Suprapubic skin (tissue), 4 donors: ENCODE results near the gene MAPK11. TPM values are rescaled to one million over a fixed set of nuclear protein-coding genes. Genes with fewer than 3 reads are reported as not detected.

Experiments used
- DNase-seq, 2 donors: peaks; one replicate each; pipeline ENCODE4 v3.0.0-alpha.2; 2019; ENCODE audit warnings: low spot score in 2 of 2
- H3K27ac ChIP-seq: fragments of 200-600 bp; sonication (generic); one replicate; pipeline ENCODE4 v1.5.1; 2019
- H3K27me3 ChIP-seq: fragments of 200-600 bp; sonication (generic); one replicate; pipeline ENCODE4 v1.5.1; 2019
- H3K36me3 ChIP-seq: fragments of 200-600 bp; sonication (generic); one replicate; pipeline ENCODE4 v1.5.1; 2019
- H3K4me1 ChIP-seq: fragments of 200-600 bp; sonication (generic); one replicate; pipeline ENCODE4 v1.5.1; 2019
- H3K4me3 ChIP-seq: fragments of 200-600 bp; sonication (generic); one replicate; pipeline ENCODE4 v1.5.1; 2019; ENCODE audit warnings: mild to moderate bottlenecking
- H3K9me3 ChIP-seq: fragments of 200-600 bp; sonication (generic); one replicate; pipeline ENCODE4 v1.5.1; 2019
- CTCF ChIP-seq, 2 donors: fragments of 200-600 bp in 1 of 2; fragments of 450-650 bp in 1 of 2; sonication (generic) in 1 of 2; IDR thresholded peaks; one replicate each; pipeline ENCODE4 v1.5.1; 2016 to 2019; ENCODE audit warnings: antibody characterized with exemption in 2 of 2, mild to moderate bottlenecking in 1 of 2, moderate library complexity in 1 of 2
- EP300 ChIP-seq: sonication (generic); formaldehyde crosslinking; IDR thresholded peaks from one replicate; pipeline ENCODE4 v1.6.1; 2017; ENCODE audit warnings: antibody characterized with exemption
- POLR2A ChIP-seq, 2 donors: fragments of 450-650 bp; IDR thresholded peaks; one replicate each; pipeline ENCODE4 v1.6.1; 2017; ENCODE audit warnings: antibody characterized with exemption in 2 of 2, mild to moderate bottlenecking in 2 of 2, moderate library complexity in 2 of 2
- POLR2AphosphoS5 ChIP-seq, 3 donors: sonication (generic); formaldehyde crosslinking; IDR thresholded peaks; one replicate each; pipeline ENCODE4 v1.6.1; 2017; ENCODE audit warnings: antibody characterized with exemption in 3 of 3
- WGBS: methylation state at CpG from one replicate; pipeline ENCODE4 v1.1.5; 2018; 5-methylcytosine and 5-hydroxymethylcytosine counted together
- total RNA-seq, 4 donors: library from RNA; depleted of rRNA; stranded (reverse); fragments of >200 nt; gene quantifications; one replicate each; pipeline ENCODE4 v1.1.0, GENCODE V29; 2016

Gene MAPK11
- total RNA-seq, 4 donors from 2014 or later, result 3.8 to 5.8 (median 4.5) TPM

GRCh38 chr22:50313600-50313999 lies 43.4 kb upstream of the MAPK11 start:
- no peak overlapping the region for H3K27ac ChIP-seq
- no peaks in the 10 kb centered on the region for H3K36me3 ChIP-seq
- TF ChIP-seq CTCF (IDR thresholded peaks at IDR 0.05) (no peak), POLR2AphosphoS5 (IDR thresholded peaks at IDR 0.05) (no peak), POLR2A (IDR thresholded peaks at IDR 0.05) (no peak)
- no peaks in the 10 kb centered on the region for H3K9me3 ChIP-seq
- H3K4me1 ChIP-seq, result peaks cover 20% of the 10 kb centered on the region
- peak in 1 of 2 donors; percentile 59 for DNase-seq
- H3K27me3 ChIP-seq, result no peaks in the 10 kb centered on the region
- no peak overlapping the region for H3K4me3 ChIP-seq
- WGBS, result no CpG with 5 or more reads among the region's 17 CpGs

- DNase-seq, result peak in 1 of 2 donors; percentile 55
- Histone ChIP-seq H3K27me3 (no peaks in the 10 kb centered on the region), H3K36me3 (no peaks in the 10 kb centered on the region), H3K27ac (no peak overlapping the region), H3K9me3 (no peaks in the 10 kb centered on the region), H3K4me1 (peaks cover 26% of the 10 kb centered on the region), H3K4me3 (no peak overlapping the region)
- WGBS, result no CpG with 5 or more reads among the region's 7 CpGs
- TF ChIP-seq CTCF (IDR thresholded peaks at IDR 0.05), result no peak
Observed at GRCh38 chr22:50313021-50313420, 42.8 kb upstream of the MAPK11 start.

- no peak overlapping the region for H3K27ac ChIP-seq
- TF ChIP-seq EP300 (no peak), POLR2A (IDR thresholded peaks at IDR 0.05) (no peak), POLR2AphosphoS5 (IDR thresholded peaks at IDR 0.05) (no peak), CTCF (IDR thresholded peaks at IDR 0.05) (no peak)
- H3K4me1 ChIP-seq, result peaks cover 29% of the 10 kb centered on the region
- no peaks in the 10 kb centered on the region for H3K27me3 ChIP-seq
- H3K9me3 ChIP-seq, result no peaks in the 10 kb centered on the region
- H3K4me3 ChIP-seq, result no peak overlapping the region
- no peak for DNase-seq
- 100% methylated on average over 3 of the region's 12 CpGs for WGBS
- H3K36me3 ChIP-seq, result no peaks in the 10 kb centered on the region
Observed at GRCh38 chr22:50312371-50312770, 42.2 kb upstream of the MAPK11 start.

GRCh38 chr22:50311606-50312351 lies 41.6 kb upstream of the MAPK11 start:
- Histone ChIP-seq H3K27me3 (no peaks in the 10 kb centered on the region), H3K4me3 (no peak overlapping the region), H3K9me3 (no peaks in the 10 kb centered on the region), H3K4me1 (peaks cover 26% of the 10 kb centered on the region), H3K36me3 (no peaks in the 10 kb centered on the region), H3K27ac (no peak overlapping the region)
- WGBS, result 95% methylated on average over 14 of the region's 23 CpGs
- TF ChIP-seq POLR2AphosphoS5 (IDR thresholded peaks at IDR 0.05) (no peak), CTCF (IDR thresholded peaks at IDR 0.05) (no peak), EP300 (no peak), POLR2A (IDR thresholded peaks at IDR 0.05) (no peak)
- peak in 1 of 2 donors; percentile 59 for DNase-seq

GRCh38 chr22:50310949-50311444 lies 40.8 kb upstream of the MAPK11 start:
- Histone ChIP-seq H3K27ac (no peak overlapping the region), H3K9me3 (no peaks in the 10 kb centered on the region), H3K4me3 (no peak overlapping the region), H3K4me1 (peaks cover 32% of the 10 kb centered on the region), H3K36me3 (no peaks in the 10 kb centered on the region), H3K27me3 (no peaks in the 10 kb centered on the region)
- 82% methylated on average over 4 of the region's 16 CpGs for WGBS
- no peak for DNase-seq
- TF ChIP-seq POLR2A (IDR thresholded peaks at IDR 0.05) (no peak), POLR2AphosphoS5 (IDR thresholded peaks at IDR 0.05) (no peak), CTCF (IDR thresholded peaks at IDR 0.05) (no peak), EP300 (no peak)
